GM23338 (cell line): ENCODE results near the gene CHIC2. TPM values are rescaled to one million over a fixed set of nuclear protein-coding genes. Genes with fewer than 3 reads are reported as not detected.

Experiments
- ATAC-seq: fragments of 200-7000 bp; cut with Tn5 transposase; 3 replicates; pipeline ENCODE4 v1.9.1; 2020
- DNase-seq: peaks from one replicate; pipeline ENCODE4 v3.0.0-alpha.2; 2015; ENCODE audit warnings: low spot score
- H2AFZ ChIP-seq: fragments of 200-600 bp; sonication (generic); 2 replicates; pipeline ENCODE4 v1.8.0; 2016; ENCODE audit warnings: antibody characterized with exemption, mild to moderate bottlenecking, moderate library complexity
- H3F3A ChIP-seq: fragments of 200-600 bp; sonication (generic); replicated peaks from 2 replicates; pipeline ENCODE4 v1.8.0; 2017; ENCODE audit warnings: antibody characterized with exemption, mixed run types, low read depth
- H3K27ac ChIP-seq: fragments of 200-600 bp; sonication (generic); 2 replicates; pipeline ENCODE4 v1.6.1; 2016; ENCODE audit warnings: low read depth
- H3K27me3 ChIP-seq: fragments of 200-600 bp; sonication (generic); 2 replicates; pipeline ENCODE4 v1.8.0; 2016; ENCODE audit warnings: mild to moderate bottlenecking, mixed run types, moderate library complexity; ENCODE audit not compliant: insufficient read depth
- H3K36me3 ChIP-seq: fragments of 200-600 bp; sonication (generic); 2 replicates; pipeline ENCODE4 v1.8.0; 2016; ENCODE audit warnings: mild to moderate bottlenecking; ENCODE audit not compliant: insufficient read depth
- H3K4me1 ChIP-seq: fragments of 200-600 bp; sonication (generic); 2 replicates; pipeline ENCODE4 v1.8.0; 2016; ENCODE audit warnings: mild to moderate bottlenecking, moderate library complexity; ENCODE audit not compliant: insufficient read depth
- H3K4me2 ChIP-seq: fragments of 200-600 bp; sonication (generic); 2 replicates; pipeline ENCODE4 v1.7.1; 2017; ENCODE audit warnings: mixed run types
- H3K4me3 ChIP-seq: fragments of 200-600 bp; sonication (generic); 2 replicates; pipeline ENCODE4 v1.6.1; 2016; ENCODE audit warnings: mixed run types
- H3K79me2 ChIP-seq: fragments of 200-600 bp; sonication (generic); replicated peaks from 2 replicates; pipeline ENCODE4 v1.8.0; 2017; ENCODE audit warnings: mild to moderate bottlenecking; ENCODE audit not compliant: insufficient read depth
- H3K9me2 ChIP-seq: fragments of 200-600 bp; sonication (generic); 2 replicates; pipeline ENCODE4 v1.8.0; 2017; ENCODE audit not compliant: insufficient read depth
- H4K20me1 ChIP-seq: fragments of 200-600 bp; sonication (generic); replicated peaks from 2 replicates; pipeline ENCODE4 v1.8.0; 2017; ENCODE audit warnings: mild to moderate bottlenecking; ENCODE audit not compliant: insufficient read depth
- H3K27ac Mint-ChIP-seq: 2 replicates; pipeline ENCODE4 v1.8.0; 2020; ENCODE audit warnings: inconsistent platforms, mild to moderate bottlenecking, moderate library complexity, mixed read lengths
- H3K27me3 Mint-ChIP-seq: 3 replicates; pipeline ENCODE4 v1.8.0; 2022; ENCODE audit warnings: low read depth, mild to moderate bottlenecking, moderate library complexity, mixed read lengths, inconsistent platforms; ENCODE audit not compliant: insufficient read depth, poor library complexity
- H3K36me3 Mint-ChIP-seq: 3 replicates; pipeline ENCODE4 v1.8.0; 2021; ENCODE audit warnings: low read depth, mild to moderate bottlenecking, inconsistent platforms, moderate library complexity, mixed read lengths
- H3K4me1 Mint-ChIP-seq: 3 replicates; pipeline ENCODE4 v1.8.0; 2020; ENCODE audit warnings: mild to moderate bottlenecking, inconsistent platforms, mixed read lengths
- H3K4me3 Mint-ChIP-seq: 3 replicates; pipeline ENCODE4 v1.8.0; 2021; ENCODE audit warnings: moderate library complexity, mild to moderate bottlenecking, inconsistent platforms, mixed read lengths
- H3K9me3 Mint-ChIP-seq: 3 replicates; pipeline ENCODE4 v1.8.0; 2020; ENCODE audit warnings: moderate library complexity, mild to moderate bottlenecking, inconsistent platforms, mixed read lengths
- CREB1 ChIP-seq: fragments of 250-450 bp; sonication (Bioruptor Pico); IDR thresholded peaks from 2 replicates; pipeline ENCODE4 v1.5.0; 2020; ENCODE audit warnings: low read depth, mild to moderate bottlenecking, moderate library complexity
- CTCF ChIP-seq, 2 experiments: fragments of 200-600 bp in 1 of 2; sonication (generic) in 1 of 2; conservative IDR thresholded peaks; 2 replicates each; pipeline versions ENCODE4 v1.5.1 to v1.6.1; 2016 to 2017; ENCODE audit warnings: antibody characterized with exemption in 2 of 2, low read depth in 2 of 2, mild to moderate bottlenecking in 2 of 2, moderate library complexity in 1 of 2
- EZH2 ChIP-seq: fragments of 200-600 bp; sonication (generic); IDR thresholded peaks from one replicate; pipeline ENCODE4 v1.8.0; 2017; ENCODE audit warnings: antibody characterized with exemption, mild to moderate bottlenecking, low read depth; ENCODE audit not compliant: unreplicated experiment
- JUNB ChIP-seq: IDR thresholded peaks from one replicate; pipeline ENCODE4 v1.6.1; 2016; ENCODE audit warnings: antibody characterized with exemption; ENCODE audit not compliant: unreplicated experiment
- STAT1 ChIP-seq: IDR thresholded peaks from one replicate; pipeline ENCODE4 v1.6.1; 2016; ENCODE audit warnings: antibody characterized with exemption; ENCODE audit not compliant: unreplicated experiment
- ZNF331 ChIP-seq: fragments of 250-450 bp; sonication (Bioruptor Pico); IDR thresholded peaks from 2 replicates; pipeline ENCODE4 v1.5.0; 2020; ENCODE audit warnings: low read depth, mild to moderate bottlenecking, moderate library complexity
- ZNF462 ChIP-seq: fragments of 250-450 bp; sonication (Bioruptor Pico); IDR thresholded peaks from 2 replicates; pipeline ENCODE4 v1.5.0; 2020; ENCODE audit warnings: mild to moderate bottlenecking, moderate library complexity
- polyA plus RNA-seq: library from polyadenylated mRNA; unstranded; fragments of >200 nt; fragmentation: Nextera tagmentation; extraction: Ambion mirVana; gene quantifications from 2 replicates; pipeline ENCODE4 v1.2.1, GENCODE V29; 2016
- total RNA-seq: library from RNA; depleted of rRNA; stranded (reverse); fragments of >200 nt; shearing (Covaris generic); gene quantifications from 2 replicates; pipeline ENCODE4 v1.2.3, GENCODE V29; 2014

CHIC2 gene
- total and polyA plus RNA-seq, 2 experiments from 2014 or later, result 17.2 to 18.3 TPM

DNA sequence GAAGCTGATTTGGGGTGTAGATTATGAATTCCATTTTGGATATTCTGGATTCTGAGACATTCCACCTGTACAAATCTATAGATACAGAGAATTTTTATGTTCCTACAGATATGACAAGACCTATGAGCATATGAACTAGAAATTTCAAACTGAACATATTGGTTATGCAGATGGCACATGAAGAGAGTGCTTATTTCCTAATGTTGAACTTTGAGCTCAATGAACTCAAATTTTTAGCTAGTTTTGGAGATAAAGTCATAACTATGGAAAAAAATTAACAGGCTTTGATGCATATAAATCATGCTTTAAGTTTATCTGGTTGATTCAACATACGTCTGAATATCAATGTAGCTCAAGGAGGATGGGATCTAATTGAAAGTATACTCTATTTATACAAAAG is 8.9 kb downstream of the CHIC2 start:
- H3K9me3 Mint-ChIP-seq, result no peaks in the 10 kb centered on the region
- no peaks in the 10 kb centered on the region for H3K27me3 Mint-ChIP-seq
- Histone ChIP-seq H3K4me2 (no peak overlapping the region), H3K4me1 (no peaks in the 10 kb centered on the region), H3K36me3 (no peaks in the 10 kb centered on the region), H3F3A (no peaks in the 10 kb centered on the region), H3K27ac (no peak overlapping the region), H3K9me2 (no peaks in the 10 kb centered on the region), H4K20me1 (no peaks in the 10 kb centered on the region), H3K27me3 (no peaks in the 10 kb centered on the region), H3K4me3 (no peak overlapping the region), H2AFZ (no peak overlapping the region), H3K79me2 (peaks cover 91% of the 10 kb centered on the region)
- H3K4me3 Mint-ChIP-seq, result no peak overlapping the region
- DNase-seq (no peak), ATAC-seq (no peak)
- no peak overlapping the region for H3K27ac Mint-ChIP-seq
- no peaks in the 10 kb centered on the region for H3K36me3 Mint-ChIP-seq
- H3K4me1 Mint-ChIP-seq, result peaks cover 20% of the 10 kb centered on the region; the same call in 2 of the 3 replicates
- TF ChIP-seq JUNB (no peak), ZNF462 (CRISPR knock-in tag) (no peak), STAT1 (no peak), CTCF (conservative IDR thresholded peaks at IDR 0.05; ENCODE audit: low read depth in 2 of 2) (no peak), ZNF331 (CRISPR knock-in tag) (no peak), EZH2 (no peak), CREB1 (no peak)
